HG02588 (cell line): ENCODE measurements around the gene CHI3L2.

Experiments
- ATAC-seq: cut with Tn5 transposase; IDR thresholded peaks from one replicate; pipeline ENCODE4 v1.9.1; 2021; ENCODE audit warnings: mild to moderate bottlenecking, moderate library complexity; ENCODE audit not compliant: unreplicated experiment

CHI3L2 gene

DNA sequence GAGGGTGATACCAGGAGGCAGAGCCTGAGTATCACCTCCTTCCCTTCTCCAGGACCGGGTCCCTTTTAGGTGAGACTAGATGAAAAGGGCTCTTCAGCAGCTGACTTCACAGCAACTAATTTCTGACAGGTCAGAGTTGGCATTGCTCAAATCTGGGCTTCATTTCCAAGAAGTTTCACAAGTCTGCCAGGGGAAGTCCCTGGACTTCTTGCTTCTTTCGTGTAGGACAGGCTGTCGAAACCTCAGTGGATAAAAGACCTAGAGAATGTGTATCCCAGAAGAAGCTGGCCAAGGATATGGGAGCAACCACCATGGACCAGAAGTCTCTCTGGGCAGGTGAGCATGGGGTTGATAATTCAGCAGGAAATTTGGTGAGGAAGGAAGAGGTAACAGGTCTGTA, at the start of gene CHI3L2:
TSS of gene CHI3L2 (plus strand) at position 280 of the 400 bp plus-strand sequence. CDS start at position 297, 17 bp downstream.
- ATAC-seq, result no peak

GRCh38 chr1:111179968-111180533, 47.5 kb upstream of the CHI3L2 start:
- ATAC-seq, result no peak

DNA sequence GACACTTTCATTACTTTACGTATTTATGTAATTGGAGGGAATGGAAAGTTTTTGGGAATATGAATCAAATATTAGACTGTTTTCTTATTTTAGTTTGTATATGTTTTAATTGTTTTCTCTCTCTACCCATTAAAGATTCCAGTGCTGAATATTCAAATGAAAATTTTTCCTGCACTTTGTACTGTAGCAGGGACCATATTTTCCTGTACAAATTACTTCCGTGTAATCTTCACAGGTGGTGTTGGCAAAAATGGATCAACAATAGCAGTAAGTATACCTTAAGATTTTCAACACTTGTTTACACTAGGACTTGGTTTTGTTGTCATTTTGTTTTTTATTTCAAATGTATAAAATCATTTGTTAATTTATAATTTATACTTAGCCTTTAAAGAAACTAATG, 45.5 kb upstream of the CHI3L2 start:
- ATAC-seq, result no peak

GRCh38 chr1:111183308-111184069, 44.0 kb upstream of the CHI3L2 start:
- ATAC-seq, result no peak

- no peak for ATAC-seq
These were observed 42.9 kb upstream of the CHI3L2 start for GRCh38 chr1:111184663-111185062.

DNA sequence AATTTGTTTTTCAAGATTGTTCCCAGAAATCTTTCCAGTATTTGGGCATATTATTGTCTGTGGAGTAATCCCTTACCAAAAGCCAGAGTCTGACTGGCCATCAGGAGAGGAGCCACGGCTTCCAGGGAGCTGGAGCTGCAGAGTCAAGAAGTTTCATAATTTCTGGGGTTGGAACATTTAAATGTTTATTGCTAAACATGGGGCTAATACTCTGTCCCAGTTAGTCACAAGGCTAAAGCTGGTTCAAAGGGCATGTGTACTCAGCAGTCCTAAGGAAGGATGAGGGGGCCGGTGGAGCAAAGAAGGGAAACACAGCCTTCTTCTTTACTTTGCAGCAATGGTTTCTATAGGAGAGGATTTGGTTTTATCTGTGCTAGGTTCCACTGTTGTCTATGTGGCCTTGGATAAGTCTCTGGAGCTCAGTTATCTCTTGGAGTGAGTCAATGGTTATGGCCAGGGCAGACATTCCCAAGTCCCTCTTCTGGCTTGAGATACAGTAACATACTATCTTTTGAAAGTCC, 36.5 kb upstream of the CHI3L2 start:
- no peak for ATAC-seq

DNA sequence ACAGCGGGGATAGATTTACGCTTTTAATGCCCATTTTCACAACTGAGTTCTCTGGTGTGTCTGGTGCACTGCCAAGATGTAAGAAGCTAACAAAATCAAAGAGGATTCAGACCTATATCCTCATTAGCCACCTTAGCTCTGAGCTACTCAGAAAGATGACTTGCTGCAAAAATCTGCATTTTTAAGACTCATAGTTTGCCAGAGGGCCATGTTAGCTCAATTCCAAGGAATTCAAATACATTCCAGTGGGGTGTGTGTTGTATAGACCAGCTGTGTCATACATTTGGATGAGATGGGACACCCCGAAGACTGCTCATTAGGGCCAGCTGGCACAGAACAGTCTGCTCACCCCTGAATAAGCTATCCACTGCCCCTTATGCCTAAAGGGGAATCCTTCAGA, 36.0 kb upstream of the CHI3L2 start:
- ATAC-seq, result no peak

DNA sequence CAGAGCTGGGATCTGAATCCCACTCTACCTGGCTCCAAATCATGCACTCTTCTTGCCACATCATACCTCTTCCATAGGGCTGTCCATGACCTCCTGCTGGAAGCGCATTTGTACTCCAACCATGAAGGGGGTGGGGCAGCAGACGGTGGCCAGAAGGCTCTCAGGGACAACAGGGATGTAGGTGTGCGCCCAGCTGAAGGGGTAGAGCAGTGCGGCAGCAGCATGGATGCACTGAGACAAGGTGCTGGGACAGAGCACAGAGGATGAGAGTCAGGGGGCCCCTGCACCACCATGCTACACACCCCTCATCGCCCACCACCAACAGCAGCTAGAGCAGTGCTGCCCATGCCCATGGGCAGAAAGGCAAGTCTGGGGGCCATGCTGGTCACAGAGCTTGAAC, 35.4 kb upstream of the CHI3L2 start:
- no peak for ATAC-seq

GRCh38 chr1:111192658-111193519, 34.6 kb upstream of the CHI3L2 start:
- ATAC-seq, result no peak

DNA sequence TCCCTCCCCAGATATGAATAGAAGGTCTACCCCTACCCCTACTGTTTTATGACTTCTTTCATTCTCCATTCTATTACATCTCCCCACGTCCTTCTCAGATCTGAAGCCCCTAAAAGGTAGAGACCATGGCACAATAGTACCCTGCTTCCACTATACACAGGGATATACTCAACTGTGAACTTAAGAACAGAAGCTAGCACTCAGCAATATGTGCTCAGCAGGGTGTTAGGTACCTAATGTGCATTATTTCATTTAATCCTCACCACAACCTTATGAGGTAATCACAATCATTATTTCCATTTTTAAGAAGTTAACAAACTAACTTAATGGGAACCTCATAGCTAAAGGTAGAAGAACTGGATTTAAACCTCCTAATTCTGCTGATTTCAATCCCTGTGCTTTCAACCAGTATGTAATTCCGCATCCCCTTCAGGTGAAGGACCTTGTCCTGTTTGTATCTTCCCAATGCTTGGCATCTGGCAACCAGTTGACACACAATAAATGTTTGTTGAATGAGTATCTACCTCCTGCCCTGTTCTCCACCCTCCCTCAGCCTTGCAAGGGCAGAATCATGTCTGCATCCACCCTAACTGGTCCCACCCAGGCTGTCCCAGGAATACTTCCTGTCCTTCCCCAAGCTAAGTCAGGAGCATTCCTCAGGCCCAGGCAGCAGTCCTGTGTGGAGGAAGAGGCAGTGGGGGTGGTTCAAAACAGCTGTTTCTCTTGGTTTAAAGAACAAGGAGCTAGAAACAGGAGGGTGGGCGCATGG, 33.6 kb upstream of the CHI3L2 start:
- no peak for ATAC-seq

DNA sequence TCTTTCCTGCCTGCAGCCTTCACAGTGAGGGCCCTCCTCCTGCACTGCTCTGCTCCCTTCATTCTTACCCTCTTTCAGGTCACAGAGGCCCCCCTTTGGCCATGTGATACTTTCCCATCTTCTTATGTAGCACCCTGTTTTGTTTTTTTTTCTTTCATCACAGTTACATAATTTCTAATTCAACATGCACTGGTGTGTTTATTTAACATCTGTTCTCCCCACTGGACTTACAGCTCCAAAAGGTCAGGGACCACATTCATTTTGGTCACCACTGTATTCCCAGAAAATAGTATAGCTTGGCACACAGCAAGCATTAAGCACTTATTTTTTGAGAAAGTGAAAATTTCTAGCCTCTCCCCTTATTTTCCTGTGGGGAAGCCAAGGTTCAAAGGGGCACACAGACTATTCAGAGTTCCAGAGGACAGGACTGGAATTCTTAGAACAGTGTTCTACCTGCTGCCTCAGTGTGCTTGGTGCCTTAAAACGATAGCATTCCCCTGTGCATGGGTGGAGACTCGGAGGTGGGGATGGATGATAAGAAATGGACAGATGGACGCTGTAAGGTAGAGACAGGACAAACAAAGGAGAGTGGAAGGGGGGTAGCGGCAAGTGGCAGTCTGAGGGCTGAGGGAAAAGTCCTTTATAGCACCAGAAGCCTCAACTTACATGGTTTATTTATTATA, 32.4 kb upstream of the CHI3L2 start:
- no peak for ATAC-seq

GRCh38 chr1:111196213-111196612, 31.3 kb upstream of the CHI3L2 start:
- no peak for ATAC-seq

- ATAC-seq, result no peak
These were observed 29.8 kb upstream of the CHI3L2 start for GRCh38 chr1:111197598-111198284.

DNA sequence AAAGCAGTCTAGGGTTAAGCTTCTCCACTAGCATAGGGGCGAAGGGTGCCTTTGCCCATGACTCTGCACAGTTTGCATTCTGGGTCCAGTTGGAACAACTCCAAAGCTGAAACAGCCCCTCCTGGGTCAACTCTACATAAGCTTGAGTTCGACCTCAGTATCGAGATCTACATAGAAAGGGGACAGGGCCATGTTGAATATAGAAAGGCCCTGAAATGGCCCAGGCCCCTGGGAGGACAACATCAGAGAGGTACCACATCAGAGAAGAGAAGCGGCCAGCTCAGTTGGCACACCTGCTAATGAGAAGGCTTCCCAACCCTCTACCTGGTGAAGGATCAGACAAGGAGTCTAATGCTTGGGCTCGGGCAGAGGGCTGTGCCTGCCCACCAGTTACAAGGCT, 28.7 kb upstream of the CHI3L2 start:
- ATAC-seq, result no peak

GRCh38 chr1:111199329-111199728, 28.2 kb upstream of the CHI3L2 start:
- no peak for ATAC-seq

- no peak for ATAC-seq
These were observed 27.4 kb upstream of the CHI3L2 start, which contains the start of gene DENND2D for GRCh38 chr1:111199881-111200801. Gene DENND2D, minus strand, starts transcription at chr1:111200646. Its CDS starts 187 bp downstream, at chr1:111200459.

- ATAC-seq, result no peak
These were observed 26.7 kb upstream of the CHI3L2 start for GRCh38 chr1:111200802-111201161.

DNA sequence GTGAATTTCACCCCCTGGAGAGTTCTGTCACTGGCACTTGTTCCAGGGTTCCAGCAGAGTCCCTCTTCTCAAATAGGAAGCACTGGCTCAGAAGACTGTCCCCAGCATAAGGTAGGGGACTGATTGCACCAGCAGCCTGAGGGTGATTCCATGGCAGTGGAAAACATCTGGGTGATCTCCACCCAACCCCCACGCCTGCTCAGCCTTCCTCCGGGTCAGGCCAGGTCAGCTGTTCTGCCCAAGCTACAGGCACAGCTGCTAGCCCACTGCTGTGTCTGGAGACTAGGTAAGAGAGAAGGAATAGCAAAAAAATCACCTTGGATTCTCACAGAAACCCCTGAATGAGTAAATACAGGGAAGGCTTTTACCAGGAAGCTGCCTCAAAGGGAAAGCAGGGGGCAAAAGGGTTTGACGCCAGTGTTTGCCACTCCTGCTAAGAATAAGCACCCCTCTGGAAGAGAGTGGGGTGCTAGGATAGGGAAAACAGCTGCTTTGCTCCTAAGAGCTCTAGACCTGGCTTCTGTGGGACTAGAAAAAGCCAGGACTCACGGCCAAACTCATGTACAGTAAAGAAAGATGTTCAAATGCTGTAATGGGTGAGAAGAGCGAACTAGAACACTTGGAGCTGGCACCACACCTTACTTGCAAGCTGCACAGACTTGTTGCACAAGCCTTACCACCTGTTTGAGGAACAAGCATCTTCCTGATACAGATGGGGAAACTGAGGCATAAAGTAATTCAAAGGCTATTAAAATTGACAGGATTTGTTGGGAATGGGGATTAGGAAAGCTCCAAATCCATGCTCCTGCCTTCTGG, 26.0 kb upstream of the CHI3L2 start:
- ATAC-seq, result no peak
